Thyroid gland (tissue), 4 donors: ENCODE results near the gene CSK. TPM values are rescaled to one million over a fixed set of nuclear protein-coding genes. Genes with fewer than 3 reads are reported as not detected.

Experiments
- DNase-seq, 2 donors: peaks; one replicate each; pipeline ENCODE4 v3.0.0-alpha.2; 2019
- H3K27ac ChIP-seq, 3 donors: fragments of 200-600 bp; sonication (generic); 1 replicate in 2 of 3; 2 replicates in 1 of 3; pipeline ENCODE4 v1.5.1; 2016 to 2019; ENCODE audit warnings: mild to moderate bottlenecking in 1 of 3, moderate library complexity in 1 of 3
- H3K27me3 ChIP-seq: fragments of 200-600 bp; sonication (generic); one replicate; pipeline ENCODE4 v1.5.1; 2019
- H3K36me3 ChIP-seq, 2 donors: fragments of 200-600 bp; sonication (generic); one replicate each; pipeline ENCODE4 v1.5.1; 2016 to 2019
- H3K4me1 ChIP-seq, 2 donors: fragments of 200-600 bp; sonication (generic); one replicate each; pipeline ENCODE4 v1.5.1; 2017 to 2019
- H3K4me3 ChIP-seq, 3 donors: fragments of 200-600 bp; sonication (generic); replicated peaks in 1 of 3; 1 replicate in 2 of 3; 2 replicates in 1 of 3; pipeline ENCODE4 v1.5.1; 2016; ENCODE audit warnings: mild to moderate bottlenecking in 1 of 3
- H3K9me3 ChIP-seq: fragments of 200-600 bp; sonication (generic); one replicate; pipeline ENCODE4 v1.5.1; 2017
- CTCF ChIP-seq, 6 experiments: fragments of 200-600 bp in 3 of 6; fragments of 450-650 bp in 3 of 6; sonication (generic) in 3 of 6; IDR thresholded peaks; one replicate each; pipeline ENCODE4 v1.5.1; 2016 to 2019; ENCODE audit warnings: antibody characterized with exemption in 6 of 6, mild to moderate bottlenecking in 2 of 6, inconsistent platforms in 1 of 6, moderate library complexity in 1 of 6
- POLR2A ChIP-seq, 2 donors: fragments of 450-650 bp; IDR thresholded peaks; one replicate each; pipeline ENCODE4 v1.6.1; 2017; ENCODE audit warnings: antibody characterized with exemption in 2 of 2, mild to moderate bottlenecking in 2 of 2, moderate library complexity in 1 of 2
- WGBS, 2 donors: methylation state at CpG; one replicate each; pipeline ENCODE4 v1.1.5; 2017; 5-methylcytosine and 5-hydroxymethylcytosine counted together
- intact Hi-C: fragments of 100-400 bp; cut with DNase I; formaldehyde crosslinking; loops from one replicate; pipeline ENCODE4 v1.15.1; 2023
- total RNA-seq, 4 donors: library from RNA; depleted of rRNA; stranded (reverse); fragments of >200 nt; gene quantifications; one replicate each; pipeline ENCODE4 v1.2.3, GENCODE V29; 2016

CSK gene
- total RNA-seq, 4 donors from 2014 or later = 18.2 to 24.3 (median 20.3) TPM

- H3K9me3 ChIP-seq = no peaks in the 10 kb centered on the region
- peaks cover 13 to 19% of the 10 kb centered on the region in 2 donors for H3K36me3 ChIP-seq
- intact Hi-C loops = no loop called here
- TF ChIP-seq CTCF (IDR thresholded peaks at IDR 0.05) = no peak
- no peak for TF ChIP-seq POLR2A (IDR thresholded peaks at IDR 0.05)
- H3K27ac ChIP-seq = no peak overlapping the region
- no peak overlapping the region for H3K4me3 ChIP-seq
- H3K27me3 ChIP-seq = no peaks in the 10 kb centered on the region
- WGBS, 2 donors = 85 to 90% methylated on average over 21 to 23 of the region's 25 CpGs
- DNase-seq = no peak
- no peaks in the 10 kb centered on the region for H3K4me1 ChIP-seq
These were observed 16.7 kb downstream of the CSK start for GRCh38 chr15:74798388-74799254.

GRCh38 chr15:74799255-74799855 is 17.5 kb downstream of the CSK start:
- 86 to 91% methylated on average over 15 to 16 of the region's 16 CpGs for whole genome bisulfite sequencing, 2 donors
- H3K27me3 ChIP-seq = no peaks in the 10 kb centered on the region
- no peaks in the 10 kb centered on the region for H3K9me3 ChIP-seq
- intact Hi-C loops = no loop called here
- H3K27ac ChIP-seq = no peak overlapping the region
- H3K4me1 ChIP-seq = no peaks in the 10 kb centered on the region
- H3K36me3 ChIP-seq = peaks cover 13 to 19% of the 10 kb centered on the region in 2 donors
- TF ChIP-seq CTCF (IDR thresholded peaks at IDR 0.05) (no peak), POLR2A (IDR thresholded peaks at IDR 0.05) (no peak)
- H3K4me3 ChIP-seq = no peak overlapping the region
- no peak for DNase-seq

- Histone ChIP-seq H3K27me3 (no peaks in the 10 kb centered on the region), H3K9me3 (no peaks in the 10 kb centered on the region), H3K27ac (no peak overlapping the region), H3K4me1 (no peaks in the 10 kb centered on the region), H3K36me3 (peaks cover 13 to 19% of the 10 kb centered on the region in 2 donors), H3K4me3 (no peak overlapping the region)
- WGBS, 2 donors = 58% methylated on average over 14 to 18 of the region's 18 CpGs
- TF ChIP-seq CTCF (IDR thresholded peaks at IDR 0.05) (peak; percentile 85 to 95 (median 89)), POLR2A (IDR thresholded peaks at IDR 0.05) (no peak)
- intact Hi-C loops = no loop called here
- peak; percentile 60 to 65 for DNase-seq
These were observed 18.1 kb downstream of the CSK start for GRCh38 chr15:74799856-74800558.

- Histone ChIP-seq H3K27ac (no peak overlapping the region), H3K4me3 (no peak overlapping the region), H3K9me3 (no peaks in the 10 kb centered on the region), H3K4me1 (no peaks in the 10 kb centered on the region), H3K36me3 (peaks cover 13 to 19% of the 10 kb centered on the region in 2 donors), H3K27me3 (no peaks in the 10 kb centered on the region)
- 88 to 96% methylated on average over 11 to 19 of the region's 20 CpGs for WGBS, 2 donors
- intact Hi-C loops = no loop called here
- DNase-seq = no peak
- TF ChIP-seq POLR2A (IDR thresholded peaks at IDR 0.05) (no peak), CTCF (IDR thresholded peaks at IDR 0.05) (no peak)
These were observed 18.7 kb downstream of the CSK start for GRCh38 chr15:74800559-74801094.
